GM12874 (cell line): ENCODE data around the gene ALOX12B.
A peak's percentile ranks its signal among the peaks of the same experiment; 100 is the strongest.

ENCODE experiments used
- CTCF ChIP-seq: IDR thresholded peaks from 2 replicates; pipeline ENCODE4 v1.5.1; 2011; ENCODE audit warnings: low read depth, mild to moderate bottlenecking, control low read depth, low read length, moderate library complexity; ENCODE audit not compliant: insufficient read depth

The ALOX12B gene

GRCh38 chr17:8064561-8065019 is 22.9 kb downstream of the ALOX12B start:
- TF ChIP-seq CTCF, result no peak

GRCh38 chr17:8063761-8064534 is 23.6 kb downstream of the ALOX12B start:
- TF ChIP-seq CTCF, result no peak

GRCh38 chr17:8062807-8063483 is 24.6 kb downstream of the ALOX12B start:
- TF ChIP-seq CTCF, result no peak

- no peak for TF ChIP-seq CTCF
These were observed 25.1 kb downstream of the ALOX12B start for GRCh38 chr17:8062435-8062806.

GRCh38 chr17:8060274-8060673 is 27.2 kb downstream of the ALOX12B start:
- TF ChIP-seq CTCF, result peak; percentile 53

GRCh38 chr17:8059131-8059530 is 28.4 kb downstream of the ALOX12B start:
- TF ChIP-seq CTCF, result no peak

GRCh38 chr17:8057691-8058114 is 29.8 kb downstream of the ALOX12B start:
- peak; percentile 69 for TF ChIP-seq CTCF
